ENCODE results near the gene ZSCAN20.
"Not testable (repeated sequence)": the region's sequence is repeated elsewhere in the genome, so short reads cannot be mapped to it uniquely, and the experiment has no call there.

The ZSCAN20 gene

DNA sequence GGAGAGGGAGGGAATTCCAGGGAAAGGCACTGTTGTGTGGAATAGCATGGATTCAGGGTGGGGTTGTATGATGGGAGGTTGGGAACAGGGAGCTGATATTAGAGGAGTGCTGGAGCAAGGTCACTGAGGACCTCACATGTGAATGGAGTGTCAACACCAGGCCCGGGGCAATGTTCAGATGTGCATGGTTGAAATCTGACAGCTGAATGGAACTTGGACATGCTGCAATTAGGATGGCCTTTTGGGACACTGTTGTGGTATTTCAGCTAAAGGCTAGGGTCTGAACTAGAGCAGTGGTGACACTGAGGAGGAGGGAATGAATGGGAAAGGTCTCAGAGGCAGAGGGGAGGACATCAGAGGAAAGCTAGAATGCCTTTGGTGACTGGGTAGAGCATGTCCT, 25.0 kb downstream of the ZSCAN20 start:
- DNase-seq, result no peak

DNA sequence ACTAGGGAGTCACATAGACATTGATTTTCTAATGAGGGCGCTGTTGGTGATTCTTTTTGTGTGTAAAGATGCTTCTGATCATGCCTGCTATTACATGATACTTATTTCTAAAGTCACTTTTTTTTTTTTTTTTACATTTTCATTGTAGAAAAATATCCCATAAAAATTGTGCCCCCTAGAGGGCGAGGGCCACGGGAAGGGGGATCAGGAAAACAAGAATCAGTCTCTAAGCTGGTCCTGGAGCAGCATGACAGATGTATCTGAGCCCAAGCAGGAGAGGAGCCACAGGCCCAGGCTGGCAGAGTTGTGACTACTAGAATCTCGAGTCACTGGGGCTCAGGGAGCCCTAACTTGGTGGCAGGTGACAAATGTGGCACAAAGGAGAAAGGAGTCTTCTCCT, 28.1 kb downstream of the ZSCAN20 start:
- DNase-seq, result no peak

DNA sequence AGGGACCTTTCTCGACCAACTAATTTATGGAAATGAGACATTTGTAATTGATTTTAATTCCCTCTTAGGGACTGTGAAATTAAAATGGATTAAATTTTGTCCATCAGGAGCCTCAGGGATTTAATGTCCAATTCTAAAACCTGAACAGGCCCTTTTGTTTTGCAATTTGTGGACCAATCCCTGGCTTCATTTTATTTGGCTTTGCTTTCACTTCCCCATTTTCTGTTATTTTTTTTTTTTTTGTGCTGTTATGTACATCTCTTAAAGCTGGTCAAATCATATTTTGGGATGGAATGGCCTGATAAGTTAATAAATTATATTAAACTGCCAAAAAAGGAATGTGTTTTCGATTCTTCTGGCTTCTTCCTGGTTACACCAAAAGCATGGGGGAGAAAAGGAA, 28.9 kb downstream of the ZSCAN20 start:
- no peak for DNase-seq

DNA sequence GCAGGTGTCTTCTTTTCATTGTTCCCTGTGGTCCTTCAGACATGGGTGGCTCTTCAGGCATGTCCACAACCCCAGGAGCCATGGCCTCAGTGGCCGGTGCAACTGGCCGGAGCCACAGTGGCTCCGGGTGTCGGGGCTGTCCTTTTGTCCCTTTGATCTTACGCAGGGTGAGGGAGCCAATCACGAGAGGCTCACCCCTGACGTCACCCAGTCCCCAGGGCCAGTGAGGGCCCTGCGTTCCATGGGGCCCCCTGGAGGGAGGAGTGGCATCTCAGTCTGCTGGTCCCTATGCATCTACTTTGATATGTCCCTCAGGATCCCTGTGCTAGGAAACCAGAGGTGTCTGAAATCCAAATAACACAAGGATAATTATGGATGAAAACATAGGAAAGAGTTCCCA, 29.3 kb downstream of the ZSCAN20 start:
- no peak for DNase-seq

DNA sequence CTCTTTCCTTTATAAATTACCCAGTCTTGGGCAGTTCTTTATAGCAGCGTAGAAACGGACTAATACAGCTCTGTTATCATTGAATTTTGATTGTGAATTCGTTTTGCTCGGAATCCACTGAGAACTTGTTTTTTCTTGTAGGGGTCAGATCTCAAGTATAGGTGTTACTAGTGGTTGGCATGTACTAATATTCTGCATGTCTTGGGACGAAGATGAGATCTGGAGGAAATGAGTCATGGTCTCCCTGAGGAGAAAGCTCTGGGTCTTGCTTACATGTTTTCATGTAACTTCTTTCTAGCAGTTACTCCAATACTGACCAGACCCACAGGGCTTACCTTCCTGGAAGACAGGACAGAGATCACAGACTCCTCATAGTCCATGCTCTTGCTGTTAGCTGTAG, 30.3 kb downstream of the ZSCAN20 start:
- no peak for DNase-seq

DNA sequence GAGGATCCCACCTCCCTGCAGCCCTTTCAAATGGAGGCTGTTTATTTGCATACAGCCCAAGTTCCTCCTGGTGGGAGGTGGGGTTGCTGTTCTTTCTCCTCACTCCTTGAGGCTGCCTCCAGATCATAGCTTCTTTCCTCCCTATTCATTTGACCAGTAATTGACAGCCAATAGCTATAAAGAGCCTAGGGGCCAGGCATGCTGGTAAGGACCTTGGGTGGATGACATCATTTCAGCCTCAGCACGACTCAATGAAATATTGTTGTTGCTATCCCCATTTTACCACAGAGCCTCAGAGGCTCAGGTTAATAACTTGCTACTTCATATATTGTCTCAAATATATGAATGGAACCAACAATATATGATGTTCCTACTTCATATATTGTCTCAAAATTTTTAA, 31.1 kb downstream of the ZSCAN20 start:
- DNase-seq, result no peak

DNA sequence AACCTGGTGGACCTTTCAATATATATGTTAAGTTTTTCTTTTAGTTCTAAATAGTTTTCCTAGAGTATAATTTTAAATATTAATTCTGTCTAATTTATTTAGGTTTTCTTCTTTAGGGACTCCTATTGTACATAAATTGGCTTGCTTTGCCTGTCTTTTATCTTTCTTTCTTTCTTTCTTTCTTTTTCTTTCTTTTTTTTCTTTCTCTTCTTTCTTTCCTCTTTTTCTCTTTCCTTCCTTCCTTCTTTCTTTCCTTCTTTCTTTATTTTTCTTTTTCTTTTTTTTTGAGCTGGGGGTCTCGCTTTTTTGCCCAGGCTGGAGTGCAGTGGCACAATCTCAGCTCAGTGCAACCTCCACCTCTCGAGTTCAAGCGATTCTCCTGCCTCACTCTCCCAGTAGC, 35.2 kb downstream of the ZSCAN20 start:
- no peak for DNase-seq

DNA sequence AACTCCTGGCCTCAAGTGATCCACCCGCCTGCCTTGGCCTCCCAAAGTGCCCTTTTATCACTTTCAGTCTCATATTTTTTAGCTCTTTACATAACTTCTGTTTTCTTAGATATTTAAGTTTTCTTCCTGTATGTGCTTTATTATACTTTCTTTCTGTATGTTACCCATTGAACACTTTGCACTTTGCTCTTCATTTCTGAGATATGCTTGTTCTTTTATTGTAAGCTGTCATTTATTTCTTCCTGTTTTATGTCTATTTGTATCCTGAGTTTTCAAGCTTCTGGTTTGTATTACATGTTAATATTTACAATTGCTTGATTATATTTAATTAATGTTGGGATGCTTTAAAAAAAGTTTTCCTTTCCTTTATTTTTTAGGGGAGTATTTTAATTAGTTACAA, 35.7 kb downstream of the ZSCAN20 start:
- DNase-seq, result no peak

DNA sequence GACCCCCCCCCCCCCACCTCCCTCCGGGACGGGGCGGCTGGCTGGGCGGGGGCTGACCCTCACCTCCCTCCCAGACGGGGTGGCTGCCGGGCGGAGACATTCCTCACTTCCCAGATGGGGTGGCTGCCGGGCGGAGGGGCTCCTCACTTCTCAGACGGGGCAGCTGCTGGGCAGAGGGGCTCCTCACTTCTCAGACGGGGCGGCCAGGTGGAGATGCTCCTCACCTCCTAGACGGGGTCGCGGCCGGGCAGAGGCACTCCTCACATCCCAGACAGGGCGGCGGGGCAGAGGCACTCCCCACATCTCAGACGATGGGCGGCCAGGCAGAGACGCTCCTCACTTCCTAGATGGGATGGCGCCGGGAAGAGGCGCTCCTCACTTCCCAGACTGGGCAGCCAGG, 36.8 kb downstream of the ZSCAN20 start:
- not testable (repeated sequence) for DNase-seq

DNA sequence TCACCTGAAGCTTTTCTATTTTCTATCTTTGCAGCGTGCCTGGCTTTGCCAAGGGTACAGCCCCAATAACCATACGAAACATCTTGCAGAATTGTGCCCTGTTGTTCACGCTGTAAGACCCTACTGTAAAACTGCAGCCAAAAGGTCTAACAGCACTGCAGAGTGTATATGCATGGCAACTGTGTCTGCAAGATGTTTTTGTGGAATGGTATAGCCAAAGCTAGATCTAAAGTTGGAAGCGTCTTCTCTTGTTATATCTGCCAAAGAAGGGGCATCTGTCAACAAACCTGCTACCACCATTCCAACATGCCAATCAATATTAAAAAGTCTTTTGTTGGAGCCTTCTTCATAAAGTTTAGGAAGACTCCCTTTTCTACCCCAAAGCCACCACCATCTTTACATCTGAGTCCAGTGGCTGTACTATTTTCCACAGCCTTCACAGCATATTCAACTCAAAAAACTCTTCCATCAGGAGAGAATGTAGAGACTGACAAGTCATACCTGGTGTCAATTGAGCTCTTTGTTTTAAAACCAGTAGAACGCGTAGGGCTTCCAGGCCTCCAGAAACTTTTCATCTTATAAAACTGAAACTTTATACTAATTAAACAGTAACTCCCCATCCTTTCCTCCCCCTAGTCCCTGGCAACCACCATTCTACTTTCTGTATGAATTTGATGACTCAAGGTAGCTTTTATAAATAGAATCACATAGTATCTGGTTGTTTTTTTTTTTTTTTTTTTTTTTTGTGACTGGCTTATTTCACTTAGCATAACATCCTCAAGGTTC, 40.0 kb downstream of the ZSCAN20 start:
- no peak for DNase-seq

DNA sequence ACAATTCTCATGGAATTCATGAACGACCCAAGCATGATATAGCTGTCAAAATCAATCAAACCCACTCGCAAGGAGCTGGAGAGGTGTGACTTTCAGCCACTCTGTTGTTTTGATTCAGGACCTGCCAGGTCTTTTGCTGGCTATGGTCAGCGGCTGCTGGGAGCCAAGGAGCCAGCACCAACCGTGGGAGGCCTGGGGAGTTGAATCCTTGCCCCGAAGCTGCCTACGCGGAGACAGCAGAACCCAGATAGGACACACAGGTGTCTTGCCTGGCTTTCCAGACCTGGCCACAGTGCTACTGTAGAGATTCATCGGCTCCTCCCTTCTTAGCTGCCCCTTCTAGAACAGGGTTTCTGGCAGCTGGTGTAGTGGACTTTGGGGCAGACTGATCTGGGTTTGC, 42.7 kb downstream of the ZSCAN20 start:
- DNase-seq, result no peak

DNA sequence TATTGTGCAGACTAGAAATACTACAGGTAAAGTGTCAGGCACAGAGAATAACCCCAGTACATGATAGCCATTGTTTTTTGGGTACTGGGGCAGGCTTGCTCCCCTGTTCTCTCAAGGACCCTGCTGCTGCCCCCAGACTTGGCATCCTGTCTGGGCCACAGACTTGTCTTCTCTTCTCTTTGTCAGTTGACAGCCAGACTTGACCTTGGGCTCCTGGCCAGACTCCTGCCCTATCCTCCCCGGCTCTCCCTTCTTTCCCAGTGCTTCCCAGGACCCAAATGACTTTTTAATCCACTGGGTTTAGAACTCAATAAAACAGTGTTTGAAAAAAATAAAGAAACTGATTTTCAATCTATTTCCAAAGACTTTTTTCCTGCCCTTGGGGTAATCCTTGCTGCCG, 43.2 kb downstream of the ZSCAN20 start:
- no peak for DNase-seq

DNA sequence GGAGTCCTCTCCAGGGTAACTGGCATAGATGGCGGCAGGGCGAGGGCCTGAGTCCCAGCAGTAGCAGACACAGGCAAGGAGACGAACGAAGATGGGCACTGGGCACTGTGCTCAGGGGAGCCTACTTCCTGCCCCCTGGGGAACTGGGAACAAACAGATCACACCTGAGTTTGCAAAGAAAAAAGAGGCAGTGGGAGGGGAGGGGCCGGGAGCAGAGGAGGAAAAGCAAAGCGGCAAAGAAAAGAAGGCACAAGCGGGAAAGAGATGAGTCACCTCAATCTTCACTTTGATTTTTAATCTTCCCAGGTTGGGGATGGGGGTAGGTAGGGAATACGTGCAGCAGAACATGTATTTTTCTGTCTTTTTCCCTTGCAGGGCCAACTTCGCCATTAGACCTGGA, 44.0 kb downstream of the ZSCAN20 start:
- no peak for DNase-seq

DNA sequence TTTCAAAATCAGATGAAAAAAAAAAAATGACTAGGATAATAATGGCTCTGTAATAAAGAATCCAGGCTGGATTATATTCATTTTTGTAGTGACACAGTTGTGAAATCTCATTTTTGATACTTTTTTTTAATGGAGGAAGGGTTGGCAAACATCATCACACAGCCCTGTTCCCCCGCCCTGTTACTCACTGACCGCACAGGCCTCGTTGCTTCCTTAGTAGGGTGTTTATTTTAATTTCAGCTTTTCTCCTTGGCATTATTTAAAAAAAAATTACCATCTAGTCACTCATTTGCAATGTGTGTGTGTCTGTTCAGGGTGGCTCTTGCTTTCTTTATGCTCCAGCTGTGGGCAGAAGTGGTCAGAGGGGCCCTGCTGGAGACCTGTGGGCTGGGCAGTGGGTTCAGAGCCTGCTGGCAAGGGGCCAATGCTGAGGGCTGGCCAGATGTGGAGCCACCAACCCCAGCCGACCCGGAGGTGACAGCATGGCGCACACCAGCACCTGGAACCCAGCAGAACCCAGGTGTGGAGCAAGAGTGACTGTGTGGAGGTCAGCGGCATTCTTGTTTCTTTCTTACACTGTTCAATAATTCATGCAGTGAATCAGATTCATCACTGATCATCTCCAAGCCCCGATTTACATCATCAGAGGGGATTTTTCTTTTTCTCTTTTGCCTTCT, 44.6 kb downstream of the ZSCAN20 start:
- no peak for DNase-seq

DNA sequence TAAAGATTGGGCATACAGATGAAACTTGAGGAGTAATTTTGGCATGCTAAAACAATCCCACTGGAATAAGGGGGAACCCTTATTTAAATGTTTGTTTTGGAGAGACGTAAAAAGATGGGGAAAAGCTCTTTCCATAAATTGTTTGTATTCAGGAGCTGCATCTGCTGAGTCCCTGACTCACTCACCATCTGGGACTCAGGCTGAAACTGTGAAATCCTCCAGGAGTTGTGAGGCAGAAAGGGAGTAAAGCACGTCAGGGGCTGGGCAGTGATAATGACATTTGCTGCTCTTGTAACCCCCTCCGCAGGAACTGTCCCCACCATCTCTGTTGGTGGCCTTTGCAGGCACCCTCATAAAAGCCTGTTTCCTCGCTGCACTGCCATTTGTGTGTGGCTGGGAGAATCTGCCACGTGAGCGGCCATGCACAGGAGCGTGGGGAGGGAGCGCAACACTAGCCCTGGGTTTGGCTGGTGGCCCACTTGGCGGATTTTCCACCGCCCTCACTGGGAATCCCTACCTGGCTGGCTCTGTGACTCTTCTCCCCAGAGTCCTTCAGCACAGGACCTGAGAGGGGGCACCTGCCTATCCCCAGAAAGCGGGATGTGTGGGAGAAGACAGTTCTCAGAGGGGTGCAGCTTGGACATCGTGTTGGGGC, 45.3 kb downstream of the ZSCAN20 start:
- DNase-seq, result no peak

DNA sequence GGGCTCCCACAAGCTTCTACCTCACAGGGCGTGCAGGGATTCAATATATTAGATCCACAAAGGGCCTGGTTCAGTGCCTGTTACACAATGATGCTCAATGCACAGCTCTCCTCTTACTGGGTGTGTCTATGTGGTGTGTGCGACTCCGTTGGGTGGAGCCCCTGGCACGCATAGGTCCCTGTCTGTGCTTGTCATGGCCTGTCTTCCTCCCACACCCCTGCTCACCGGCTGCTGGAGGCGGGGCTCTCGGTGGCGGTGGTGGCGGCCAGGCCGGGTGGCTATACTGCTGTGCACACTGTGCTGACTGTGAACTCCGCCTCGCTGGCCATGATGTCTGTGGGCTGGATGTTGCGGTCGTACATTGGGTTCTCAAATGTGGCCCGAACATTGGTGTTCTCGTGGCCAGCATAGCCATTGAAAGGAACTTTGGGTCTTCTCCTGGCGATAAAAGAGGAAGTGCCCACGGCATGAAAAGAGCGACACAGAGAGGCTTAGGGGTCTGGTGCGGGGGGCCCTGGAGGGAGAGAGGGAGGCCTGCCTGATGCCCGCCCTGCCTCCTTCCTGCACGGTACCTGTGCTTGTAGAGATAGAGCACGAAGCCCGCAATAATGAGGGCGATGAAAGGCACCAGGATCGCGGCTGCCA, 46.9 kb downstream of the ZSCAN20 start:
- no peak for DNase-seq

DNA sequence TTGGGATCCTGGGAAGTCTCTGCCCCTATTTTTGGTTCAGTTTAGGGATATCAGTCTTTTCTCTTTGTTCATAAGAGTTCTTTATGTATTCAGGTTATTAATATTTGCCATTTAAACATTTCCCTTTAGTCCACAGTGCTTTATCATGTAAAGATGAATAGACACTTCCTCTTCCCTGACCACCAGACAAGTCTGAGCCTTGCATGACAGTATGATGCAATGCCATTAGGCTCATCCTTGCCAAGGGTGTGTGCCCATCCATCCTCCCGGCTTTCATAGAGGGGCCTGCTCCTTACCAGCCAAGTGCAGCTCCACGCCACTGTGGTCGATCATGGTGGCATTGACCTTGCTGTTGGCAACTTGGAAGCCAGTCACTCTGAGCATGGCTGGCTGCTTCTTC, 52.1 kb downstream of the ZSCAN20 start:
- DNase-seq, result no peak

DNA sequence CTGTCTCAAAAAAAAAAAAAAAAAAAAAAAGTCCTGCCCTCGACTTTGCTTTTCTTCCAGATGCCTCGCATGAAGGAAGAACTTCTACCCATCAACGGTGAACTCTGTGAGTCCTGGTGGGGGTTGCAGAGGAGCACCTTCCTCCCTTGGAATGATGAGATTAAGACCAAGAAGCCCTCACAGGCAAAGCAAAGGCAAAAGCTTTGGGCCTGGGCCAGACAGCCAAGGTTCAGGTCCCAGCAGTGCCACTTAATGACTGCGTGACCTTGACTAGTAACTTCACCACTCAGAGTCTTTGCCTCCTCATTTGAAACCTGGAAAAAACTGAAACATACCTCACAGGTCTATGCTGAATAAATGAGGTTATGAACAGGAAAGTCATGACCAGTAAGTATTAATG, 55.5 kb downstream of the ZSCAN20 start:
- no peak for DNase-seq

DNA sequence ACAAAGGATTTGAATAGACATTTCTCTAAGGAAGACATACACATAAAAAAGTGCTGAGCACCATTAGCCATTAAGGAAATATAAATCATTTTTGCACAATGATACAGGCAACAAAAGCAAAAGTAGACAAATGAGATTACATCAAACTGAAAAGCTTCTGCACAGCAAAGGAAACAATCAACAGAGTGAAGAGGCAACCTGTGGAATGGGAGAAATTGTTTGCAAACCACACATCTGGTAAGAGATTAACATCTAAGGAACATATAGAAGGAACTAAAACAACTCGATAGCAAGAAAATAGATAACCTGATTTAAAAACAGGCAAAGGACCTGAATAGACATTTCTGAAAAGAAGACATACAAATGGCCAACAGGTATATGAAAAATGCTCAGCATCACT, 57.5 kb downstream of the ZSCAN20 start:
- DNase-seq, result no peak

DNA sequence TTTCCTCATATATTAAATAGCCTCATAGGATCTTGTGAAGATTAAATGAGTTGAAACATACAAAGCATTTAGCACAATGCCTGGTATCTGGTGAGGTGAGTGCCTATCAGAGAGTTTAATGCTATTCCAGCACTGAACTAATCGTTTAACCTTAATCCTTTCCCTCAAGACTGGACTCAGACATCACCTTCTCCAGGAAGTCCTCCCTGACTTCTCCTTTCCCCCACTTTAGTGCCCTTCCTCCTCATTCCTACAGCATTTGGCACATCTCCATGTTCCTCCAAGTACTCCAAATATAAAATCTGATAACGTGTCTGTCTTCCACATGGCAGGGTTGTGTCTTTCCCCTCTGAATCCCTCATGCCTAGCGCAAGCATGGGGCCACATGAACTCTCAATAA, 59.8 kb downstream of the ZSCAN20 start:
- DNase-seq, result no peak

DNA sequence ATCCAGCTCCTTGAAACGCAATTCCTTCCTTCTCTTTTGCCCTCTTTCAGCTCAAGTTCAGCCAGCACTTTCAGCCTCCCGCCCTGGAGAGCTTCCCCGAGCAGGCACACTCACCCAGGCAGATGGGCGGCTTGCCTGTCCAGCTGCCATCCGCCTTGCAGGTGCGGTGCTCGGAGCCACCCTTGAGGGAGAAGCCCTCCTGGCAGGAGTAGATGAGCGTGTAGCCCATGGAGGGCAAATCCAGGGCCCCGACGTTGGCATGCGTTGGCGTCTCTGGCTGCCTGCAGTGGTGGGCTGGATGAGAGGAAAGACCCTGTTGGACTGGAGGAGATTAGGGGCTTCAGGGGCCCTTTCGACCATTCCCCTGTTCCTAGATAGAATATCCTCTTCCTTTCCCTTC, 60.5 kb downstream of the ZSCAN20 start:
- DNase-seq, result no peak

DNA sequence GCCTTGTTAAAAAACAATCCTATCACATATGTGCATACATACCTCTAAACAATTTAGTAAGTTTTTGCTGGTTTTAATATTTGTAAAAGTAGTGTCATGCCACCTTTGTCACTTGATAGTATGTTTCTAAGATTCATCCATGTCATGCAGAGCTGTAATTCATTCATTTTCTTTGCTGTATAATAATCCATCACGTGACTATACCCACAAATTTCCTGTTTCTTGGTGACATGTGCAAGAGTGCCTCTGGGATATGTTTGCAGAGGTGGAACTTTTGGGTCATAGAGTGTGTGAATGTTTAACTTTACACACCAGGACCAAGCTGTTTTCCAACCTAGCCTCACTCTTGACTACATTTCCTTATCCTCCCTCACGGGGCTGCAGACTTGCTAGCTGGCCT, 62.9 kb downstream of the ZSCAN20 start:
- no peak for DNase-seq

DNA sequence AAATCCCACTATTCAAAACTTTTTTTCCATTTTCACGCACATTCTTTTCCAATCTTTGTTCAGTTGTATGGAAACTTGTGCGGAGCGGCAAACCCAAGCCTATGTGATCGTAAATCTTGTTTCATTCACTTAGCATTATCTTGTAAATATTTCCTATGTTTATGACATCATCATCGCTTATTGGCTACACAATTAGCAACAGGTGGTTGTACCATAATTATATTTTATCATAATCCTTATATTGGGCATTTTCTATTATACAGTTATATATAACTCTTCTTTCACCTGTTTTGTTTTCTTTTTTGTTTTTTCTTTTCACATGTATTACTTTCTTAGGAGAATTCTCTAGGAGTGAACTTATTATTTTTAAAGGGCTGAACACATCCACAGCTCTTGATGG, 65.4 kb downstream of the ZSCAN20 start:
- DNase-seq, result no peak

DNA sequence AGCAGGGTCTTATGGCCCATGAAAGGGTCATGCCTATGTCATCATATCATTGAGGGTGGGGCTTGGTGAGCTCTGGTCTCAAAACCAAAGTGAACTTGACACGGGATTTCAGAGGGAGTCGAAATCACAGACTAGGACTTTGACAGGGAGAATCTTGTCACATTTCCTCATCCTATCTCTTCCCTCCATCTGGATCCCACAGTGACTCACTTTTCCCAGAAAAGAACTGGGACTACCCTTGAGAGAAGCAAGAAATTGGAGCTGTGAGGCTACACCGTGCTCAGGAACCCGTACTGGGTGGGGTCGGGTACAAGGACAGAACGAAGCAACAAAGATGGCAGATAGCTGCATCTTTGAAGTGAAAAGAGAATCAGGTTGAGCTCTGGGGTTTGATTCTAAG, 69.5 kb downstream of the ZSCAN20 start:
- no peak for DNase-seq

All from NCI-H146 (cell line).